Peyer's patch (tissue), 4 donors: ENCODE measurements around the gene DRAXIN.

Experiments used
- CTCF ChIP-seq, 6 experiments: fragments of 450-650 bp in 4 of 6; fragments of 200-600 bp in 2 of 6; sonication (generic) in 1 of 6; IDR thresholded peaks; one replicate each; pipeline ENCODE4 v1.5.1; 2017 to 2019; ENCODE audit warnings: antibody characterized with exemption in 6 of 6, mild to moderate bottlenecking in 3 of 6, moderate library complexity in 1 of 6
- POLR2A ChIP-seq, 2 donors: fragments of 450-650 bp; IDR thresholded peaks; one replicate each; pipeline ENCODE4 v1.5.1; 2017; ENCODE audit warnings: antibody characterized with exemption in 2 of 2, mild to moderate bottlenecking in 2 of 2, moderate library complexity in 2 of 2

- TF ChIP-seq POLR2A (IDR thresholded peaks at IDR 0.05) (no peak), CTCF (IDR thresholded peaks at IDR 0.05) (no peak)
Measured at GRCh38 chr1:11753555-11754208, 62.2 kb downstream of the DRAXIN start.
